Endothelial cell of umbilical vein (primary cell): ENCODE measurements around the gene WDPCP. TPM values are rescaled to one million over a fixed set of nuclear protein-coding genes. Genes with fewer than 3 reads are reported as not detected.
A peak's percentile ranks its signal among the peaks of the same experiment; 100 is the strongest.

Experiments
- BruUV-seq: library from RNA; stranded (reverse); fragments of 400-500 nt; replicated peaks from 2 replicates; lab custom pipeline; 2021; lab: Mats Ljungman, UMichigan
- CTCF ChIA-PET: fragments of 300-600, 350-600 bp; sonication (Branson Sonifier 250); formaldehyde crosslinking; loops from one replicate; lab custom pipeline; 2021; ENCODE audit warnings: antibody characterized with exemption, inconsistent platforms; lab: Charles Lee
- POLR2A ChIA-PET: fragments of 300-600, 350-600 bp; sonication (Branson Sonifier 250); formaldehyde crosslinking; loops from one replicate; lab custom pipeline; 2021; ENCODE audit warnings: antibody characterized with exemption, inconsistent platforms; lab: Charles Lee
- DNase-seq: peaks from one replicate; pipeline ENCODE4 v3.0.0-alpha.2; 2011; ENCODE audit warnings: low read depth, low spot score
- FAIRE-seq: peaks from 2 replicates; lab custom pipeline; 2011; peaks lifted over from hg19 to GRCh38; lab: Jason Lieb, UNC
- H2AFZ ChIP-seq: 2 replicates; pipeline ENCODE4 v1.6.0; 2012; ENCODE audit warnings: low read depth, low read length, control low read depth, inconsistent platforms
- H3K27ac ChIP-seq: 2 replicates; pipeline ENCODE4 v1.5.1; 2011; ENCODE audit warnings: low read depth, mild to moderate bottlenecking, control low read depth, low read length, moderate library complexity; ENCODE audit not compliant: insufficient read depth
- H3K27me3 ChIP-seq, 2 experiments: 2 replicates each; pipeline versions ENCODE4 v1.6.0 to v1.6.1; 2011; ENCODE audit warnings: low read length in 2 of 2, mixed read lengths in 1 of 2; ENCODE audit not compliant: control insufficient read depth in 2 of 2, insufficient read depth in 2 of 2
- H3K36me3 ChIP-seq, 2 experiments: 2 replicates in 1 of 2; 3 replicates in 1 of 2; pipeline ENCODE4 v1.5.1; 2011; ENCODE audit warnings: low read length in 2 of 2, mild to moderate bottlenecking in 1 of 2, moderate library complexity in 1 of 2; ENCODE audit not compliant: control insufficient read depth in 2 of 2, insufficient read depth in 2 of 2; ENCODE audit errors: extremely low read depth in 1 of 2
- H3K4me1 ChIP-seq: 3 replicates; pipeline ENCODE4 v1.5.1; 2011; ENCODE audit warnings: mild to moderate bottlenecking, low read length; ENCODE audit not compliant: control insufficient read depth, insufficient read depth; ENCODE audit errors: extremely low read depth
- H3K4me2 ChIP-seq: 2 replicates; pipeline ENCODE4 v1.6.1; 2011; ENCODE audit warnings: low read length, control low read depth, mixed read lengths; ENCODE audit not compliant: insufficient read depth
- H3K4me3 ChIP-seq, 3 experiments: fragments of 200-600 bp in 1 of 3; sonication (generic), shearing (Covaris generic) in 1 of 3; replicated peaks in 1 of 3; 2 replicates each; pipeline ENCODE4 v1.5.1; 2011 to 2016; ENCODE audit warnings: control low read depth in 3 of 3, low read length in 3 of 3, mild to moderate bottlenecking in 2 of 3, inconsistent platforms in 1 of 3, low read depth in 1 of 3, moderate library complexity in 1 of 3; ENCODE audit not compliant: insufficient read depth in 1 of 3
- H3K79me2 ChIP-seq: 2 replicates; pipeline ENCODE4 v1.6.0; 2012; ENCODE audit warnings: low read length, inconsistent platforms; ENCODE audit not compliant: control insufficient read depth, insufficient read depth
- H3K9ac ChIP-seq: replicated peaks from 2 replicates; pipeline ENCODE3; 2011; ENCODE audit warnings: low read length, control low read depth; ENCODE audit not compliant: insufficient read depth; ENCODE audit errors: extremely low read depth
- H3K9me1 ChIP-seq: replicated peaks from 3 replicates; pipeline ENCODE4 v1.6.0; 2011; ENCODE audit warnings: mild to moderate bottlenecking, low read length; ENCODE audit not compliant: control insufficient read depth, insufficient read depth; ENCODE audit errors: extremely low read depth
- H3K9me3 ChIP-seq: replicated peaks from 2 replicates; pipeline ENCODE4 v1.5.1; 2012; ENCODE audit warnings: low read length, inconsistent platforms; ENCODE audit not compliant: control insufficient read depth, insufficient read depth
- H4K20me1 ChIP-seq: replicated peaks from 2 replicates; pipeline ENCODE3; 2011; ENCODE audit warnings: mild to moderate bottlenecking, low read length; ENCODE audit not compliant: control insufficient read depth, insufficient read depth; ENCODE audit errors: extremely low read depth
- CTCF ChIP-seq, 2 donors: IDR thresholded peaks; 1 replicate in 1 of 2; 2 replicates in 1 of 2; pipeline ENCODE4 v1.5.1; 2011; ENCODE audit warnings: low read length in 2 of 2, mild to moderate bottlenecking in 2 of 2, moderate library complexity in 2 of 2, control low read depth in 1 of 2, inconsistent platforms in 1 of 2, low read depth in 1 of 2; ENCODE audit not compliant: insufficient read depth in 1 of 2; ENCODE audit errors: extremely low read depth in 1 of 2
- GATA2 ChIP-seq: IDR thresholded peaks from 2 replicates; pipeline ENCODE4 v1.7.0; 2011; ENCODE audit warnings: low read depth, mild to moderate bottlenecking, moderate library complexity, mixed read lengths, low read length; ENCODE audit not compliant: insufficient read length, insufficient read depth
- JUN ChIP-seq: IDR thresholded peaks from 2 replicates; pipeline ENCODE4 v1.6.1; 2011; ENCODE audit warnings: borderline replicate concordance, low read depth; ENCODE audit not compliant: insufficient read length, insufficient read depth
- MAX ChIP-seq: IDR thresholded peaks from 2 replicates; pipeline ENCODE4 v1.6.1; 2011; ENCODE audit not compliant: insufficient read depth, insufficient read length
- dilution Hi-C: fragments of 300-500 bp; cut with MboI; formaldehyde crosslinking; loops from one replicate; pipeline ENCODE4 v1.15.0; 2019; ENCODE audit warnings: low sequenced_read_pairs; ENCODE audit not compliant: extremely low pct_ligation_motif_present
- intact Hi-C: fragments of 100-400 bp; cut with micrococcal nuclease; formaldehyde crosslinking; loops from one replicate; pipeline ENCODE4 v1.10.0; 2022
- polyA plus RNA-seq, 4 experiments: library from polyadenylated mRNA; depleted of rRNA in 3 of 4; stranded (reverse) in 3 of 4; unstranded in 1 of 4; fragments of >200 nt; gene quantifications; 2 replicates each; pipeline versions ENCODE4 v1.2.1 to v1.2.3, GENCODE V29; 2011 to 2012; ENCODE audit warnings: missing spikeins in 1 of 4
- total RNA-seq: library from RNA; stranded (reverse); gene quantifications from 2 replicates; pipeline ENCODE4 v1.2.3, GENCODE V29; 2021

WDPCP gene
- total and polyA plus RNA-seq, 2 donors (not counting 3 experiments of a cell fraction or from before 2014, with no cell fraction given), result 4.0 to 8.8 TPM

- Histone ChIP-seq H4K20me1 (no peaks in the 10 kb centered on the region), H3K9me3 (no peaks in the 10 kb centered on the region), H3K36me3 (no peaks in the 10 kb centered on the region), H3K27me3 (no peaks in the 10 kb centered on the region), H3K79me2 (no peaks in the 10 kb centered on the region), H3K9ac (no peak overlapping the region), H3K4me2 (no peak overlapping the region), H3K4me1 (no peaks in the 10 kb centered on the region), H3K27ac (no peak overlapping the region), H3K4me3 (no peak overlapping the region), H2AFZ (no peak overlapping the region), H3K9me1 (no peaks in the 10 kb centered on the region)
- DNase-seq (no peak), FAIRE-seq (no peak)
- intact Hi-C loops, result no loop called here
- no TSS peak for BruUV-seq
- dilution Hi-C loops, result no loop called here
- ChIA-PET POLR2A (no interaction called here), CTCF (interaction anchor here (0.7 kb wide), 1 partner anchor 1294 kb away, joined by 3 read pairs; no protein-coding TSS in a partner anchor)
- TF ChIP-seq MAX (no peak), CTCF (IDR thresholded peaks at IDR 0.05; ENCODE audit: extremely low read depth in 1 of 2, insufficient read depth in 1 of 2, low read depth in 1 of 2, low read length in 2 of 2) (no peak), GATA2 (no peak)
Measured at GRCh38 chr2:63494968-63495367, 93.3 kb downstream of the WDPCP start.

- no peaks in the 10 kb centered on the region for H3K27me3 ChIP-seq
- no peak overlapping the region for H3K27ac ChIP-seq
- ChIA-PET POLR2A (interaction anchor here (0.8 kb wide), 1 partner anchor 28 kb away, joined by 3 read pairs; no protein-coding TSS in a partner anchor), CTCF (interaction anchor here (0.7 kb wide), 1 partner anchor 1293 kb away, joined by 3 read pairs; no protein-coding TSS in a partner anchor)
- FAIRE-seq (peak; percentile 35), DNase-seq (no peak)
- intact Hi-C loops (no loop called here), dilution Hi-C loops (no loop called here)
- H2AFZ ChIP-seq, result no peak overlapping the region
- TF ChIP-seq CTCF (IDR thresholded peaks at IDR 0.05; ENCODE audit: extremely low read depth in 1 of 2, insufficient read depth in 1 of 2, low read depth in 1 of 2, low read length in 2 of 2) (no peak), JUN (no peak)
- H3K4me1 ChIP-seq, result no peaks in the 10 kb centered on the region
- no peak overlapping the region for H3K9ac ChIP-seq
- H3K9me3 ChIP-seq, result no peaks in the 10 kb centered on the region
- H3K9me1 ChIP-seq, result no peaks in the 10 kb centered on the region
- no peak overlapping the region for H3K4me2 ChIP-seq
- no TSS peak for BruUV-seq
- H3K4me3 ChIP-seq, result no peak overlapping the region
- no peaks in the 10 kb centered on the region for H3K36me3 ChIP-seq
- no peaks in the 10 kb centered on the region for H3K79me2 ChIP-seq
- no peaks in the 10 kb centered on the region for H4K20me1 ChIP-seq
Measured at GRCh38 chr2:63494100-63494499, 94.2 kb downstream of the WDPCP start.
